Loucy (cell line): Measurements from ENCODE around the gene GDF11.
A peak's percentile ranks its signal among the peaks of the same experiment; 100 is the strongest.

ENCODE experiments used
- H2AFZ ChIP-seq: fragments of 200-600 bp; sonication (generic); 2 replicates; pipeline ENCODE4 v1.6.0; 2016; ENCODE audit warnings: antibody characterized with exemption, mild to moderate bottlenecking, low read length, moderate library complexity
- H3F3A ChIP-seq: fragments of 200-600 bp; 2 replicates; pipeline ENCODE4 v1.6.0; 2016; ENCODE audit warnings: antibody characterized with exemption, low read depth, mild to moderate bottlenecking
- H3K27me3 ChIP-seq: fragments of 200-600 bp; sonication (generic); 2 replicates; pipeline ENCODE4 v1.6.1; 2014; ENCODE audit warnings: low read length, mild to moderate bottlenecking; ENCODE audit not compliant: insufficient read depth, poor library complexity, severe bottlenecking
- H3K36me3 ChIP-seq: fragments of 200-600 bp; sonication (generic); 2 replicates; pipeline ENCODE4 v1.6.1; 2016; ENCODE audit warnings: low read length; ENCODE audit not compliant: insufficient read depth
- H3K4me1 ChIP-seq: fragments of 200-600 bp; sonication (generic); 2 replicates; pipeline ENCODE4 v1.5.1; 2014; ENCODE audit warnings: low read length, mild to moderate bottlenecking; ENCODE audit not compliant: insufficient read depth, poor library complexity, severe bottlenecking
- H3K4me2 ChIP-seq: fragments of 200-600 bp; sonication (generic); 2 replicates; pipeline ENCODE4 v1.6.0; 2014; ENCODE audit warnings: antibody characterized with exemption, low read length, low read depth, mild to moderate bottlenecking; ENCODE audit not compliant: poor library complexity, severe bottlenecking
- H3K4me3 ChIP-seq: fragments of 200-600 bp; sonication (generic); 2 replicates; pipeline ENCODE4 v1.5.1; 2014; ENCODE audit warnings: low read length, mild to moderate bottlenecking, mixed read lengths; ENCODE audit not compliant: poor library complexity, severe bottlenecking
- H3K79me2 ChIP-seq: fragments of 200-600 bp; sonication (generic); 2 replicates; pipeline ENCODE4 v1.6.1; 2014; ENCODE audit warnings: low read length; ENCODE audit not compliant: insufficient read depth
- H3K9ac ChIP-seq: fragments of 200-600 bp; sonication (generic); 2 replicates; pipeline ENCODE4 v1.6.0; 2014; ENCODE audit warnings: mild to moderate bottlenecking, low read depth, low read length, moderate library complexity; ENCODE audit not compliant: poor library complexity, severe bottlenecking
- H3K9me2 ChIP-seq: fragments of 200-600 bp; sonication (generic); replicated peaks from 2 replicates; pipeline ENCODE4 v1.6.1; 2016; ENCODE audit warnings: low read depth, low read length, mixed read lengths
- H3K9me3 ChIP-seq: fragments of 200-600 bp; sonication (generic); 2 replicates; pipeline ENCODE4 v1.6.1; 2014; ENCODE audit warnings: mild to moderate bottlenecking, antibody characterized with exemption, low read length, low read depth; ENCODE audit not compliant: insufficient read depth
- H4K20me1 ChIP-seq: fragments of 200-600 bp; sonication (generic); 2 replicates; pipeline ENCODE4 v1.6.0; 2014; ENCODE audit warnings: antibody characterized with exemption, low read length, mild to moderate bottlenecking; ENCODE audit not compliant: insufficient read depth, poor library complexity, severe bottlenecking
- EZH2phosphoT487 ChIP-seq: fragments of 200-600 bp; IDR thresholded peaks from 2 replicates; pipeline ENCODE4 v1.6.1; 2018; ENCODE audit warnings: antibody characterized with exemption, mild to moderate bottlenecking, moderate library complexity, borderline replicate concordance
- TF ChIP-seq, protein P1 (sequence below): fragments of 200-600 bp; sonication (generic); conservative IDR thresholded peaks from 2 replicates; pipeline ENCODE4 v1.5.1; 2014; ENCODE audit warnings: mild to moderate bottlenecking, antibody characterized with exemption, low read length

GDF11 gene

DNA sequence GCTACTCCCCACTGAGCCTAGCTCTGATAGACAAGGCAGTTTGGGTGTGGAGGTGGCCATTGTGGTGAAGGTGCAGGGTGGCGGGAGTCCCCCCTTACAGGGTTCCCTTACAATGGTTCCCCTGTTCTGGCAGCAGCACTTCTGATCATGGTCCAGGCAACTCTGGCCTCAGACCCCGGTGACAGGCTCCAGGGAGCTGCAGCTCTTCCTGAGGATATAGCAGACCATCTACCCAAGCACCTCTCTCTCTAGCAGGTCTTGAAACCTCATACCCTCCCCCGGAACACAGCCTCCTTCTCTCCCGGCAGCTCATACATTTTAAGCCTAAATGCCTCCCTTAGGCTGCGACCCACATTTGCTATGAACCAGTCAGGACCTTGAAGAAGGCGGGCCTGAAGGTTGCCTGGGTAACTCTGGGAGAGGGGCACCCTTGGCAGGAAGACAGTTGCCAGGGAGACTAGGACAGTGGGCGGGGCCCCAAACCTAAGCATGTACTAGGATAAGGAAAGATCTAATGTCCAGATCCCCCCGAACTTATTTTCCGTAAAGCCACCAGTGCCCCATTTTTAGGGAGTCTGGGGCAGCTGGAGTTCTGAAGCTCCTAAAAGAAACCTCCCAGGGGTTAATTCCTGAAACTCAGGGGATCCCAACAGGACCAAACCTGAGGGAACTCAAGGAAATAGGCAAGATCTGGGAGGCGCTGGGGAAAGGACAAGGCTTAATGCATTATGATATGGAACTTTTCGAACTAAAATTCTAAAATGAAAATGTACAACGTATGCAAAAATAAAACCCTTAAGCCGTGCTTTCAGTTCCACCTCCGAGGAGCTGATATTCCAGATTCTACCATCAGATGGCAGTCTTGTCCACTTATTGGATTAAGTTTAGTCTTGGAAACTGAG lies 4.5 kb upstream of the GDF11 start:
- no peak for TF ChIP-seq EZH2phosphoT487
- TF ChIP-seq, protein P1, sequence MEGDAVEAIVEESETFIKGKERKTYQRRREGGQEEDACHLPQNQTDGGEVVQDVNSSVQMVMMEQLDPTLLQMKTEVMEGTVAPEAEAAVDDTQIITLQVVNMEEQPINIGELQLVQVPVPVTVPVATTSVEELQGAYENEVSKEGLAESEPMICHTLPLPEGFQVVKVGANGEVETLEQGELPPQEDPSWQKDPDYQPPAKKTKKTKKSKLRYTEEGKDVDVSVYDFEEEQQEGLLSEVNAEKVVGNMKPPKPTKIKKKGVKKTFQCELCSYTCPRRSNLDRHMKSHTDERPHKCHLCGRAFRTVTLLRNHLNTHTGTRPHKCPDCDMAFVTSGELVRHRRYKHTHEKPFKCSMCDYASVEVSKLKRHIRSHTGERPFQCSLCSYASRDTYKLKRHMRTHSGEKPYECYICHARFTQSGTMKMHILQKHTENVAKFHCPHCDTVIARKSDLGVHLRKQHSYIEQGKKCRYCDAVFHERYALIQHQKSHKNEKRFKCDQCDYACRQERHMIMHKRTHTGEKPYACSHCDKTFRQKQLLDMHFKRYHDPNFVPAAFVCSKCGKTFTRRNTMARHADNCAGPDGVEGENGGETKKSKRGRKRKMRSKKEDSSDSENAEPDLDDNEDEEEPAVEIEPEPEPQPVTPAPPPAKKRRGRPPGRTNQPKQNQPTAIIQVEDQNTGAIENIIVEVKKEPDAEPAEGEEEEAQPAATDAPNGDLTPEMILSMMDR, result peak; percentile 95
- no peaks in the 10 kb centered on the region for H3K79me2 ChIP-seq
- no peaks in the 10 kb centered on the region for H3K27me3 ChIP-seq
- H3K4me2 ChIP-seq, result peak overlapping the region; percentile 96
- H2AFZ ChIP-seq, result peak overlapping the region; percentile 83
- peak overlapping the region; percentile 63 for H3K9ac ChIP-seq
- peaks cover 26% of the 10 kb centered on the region for H3K4me1 ChIP-seq
- H3K9me2 ChIP-seq, result no peaks in the 10 kb centered on the region
- peak overlapping the region; percentile 82 for H3K4me3 ChIP-seq
- H4K20me1 ChIP-seq, result no peaks in the 10 kb centered on the region
- H3K9me3 ChIP-seq, result no peaks in the 10 kb centered on the region
- H3K36me3 ChIP-seq, result no peaks in the 10 kb centered on the region
- no peaks in the 10 kb centered on the region for H3F3A ChIP-seq

DNA sequence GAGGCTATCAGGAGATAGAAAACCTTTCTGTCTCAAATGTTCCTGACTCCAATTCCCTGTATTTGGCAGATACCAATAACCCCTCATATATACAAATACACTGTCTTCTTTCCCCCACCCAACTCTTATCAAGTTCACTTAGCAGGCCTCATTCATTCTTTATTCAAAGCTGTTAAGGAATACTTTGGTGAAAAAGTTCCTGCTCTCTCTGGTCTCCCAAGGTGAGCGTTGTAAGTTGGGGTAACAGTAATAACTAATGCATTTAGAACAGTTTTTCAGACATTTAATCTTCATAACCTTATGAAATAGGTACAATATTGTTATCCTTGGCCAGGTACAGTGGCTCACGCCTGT lies 3.9 kb upstream of the GDF11 start:
- no peaks in the 10 kb centered on the region for H3K9me2 ChIP-seq
- H3K36me3 ChIP-seq, result no peaks in the 10 kb centered on the region
- TF ChIP-seq, protein P1, result no peak
- TF ChIP-seq EZH2phosphoT487, result no peak
- H3K27me3 ChIP-seq, result no peaks in the 10 kb centered on the region
- H3K9me3 ChIP-seq, result no peaks in the 10 kb centered on the region
- H3K9ac ChIP-seq, result no peak overlapping the region
- H4K20me1 ChIP-seq, result no peaks in the 10 kb centered on the region
- no peaks in the 10 kb centered on the region for H3F3A ChIP-seq
- no peak overlapping the region for H2AFZ ChIP-seq
- peaks cover 29% of the 10 kb centered on the region for H3K4me1 ChIP-seq
- H3K4me2 ChIP-seq, result peak overlapping the region; percentile 96
- peaks cover 6% of the 10 kb centered on the region for H3K79me2 ChIP-seq
- H3K4me3 ChIP-seq, result peak overlapping the region; percentile 82

DNA sequence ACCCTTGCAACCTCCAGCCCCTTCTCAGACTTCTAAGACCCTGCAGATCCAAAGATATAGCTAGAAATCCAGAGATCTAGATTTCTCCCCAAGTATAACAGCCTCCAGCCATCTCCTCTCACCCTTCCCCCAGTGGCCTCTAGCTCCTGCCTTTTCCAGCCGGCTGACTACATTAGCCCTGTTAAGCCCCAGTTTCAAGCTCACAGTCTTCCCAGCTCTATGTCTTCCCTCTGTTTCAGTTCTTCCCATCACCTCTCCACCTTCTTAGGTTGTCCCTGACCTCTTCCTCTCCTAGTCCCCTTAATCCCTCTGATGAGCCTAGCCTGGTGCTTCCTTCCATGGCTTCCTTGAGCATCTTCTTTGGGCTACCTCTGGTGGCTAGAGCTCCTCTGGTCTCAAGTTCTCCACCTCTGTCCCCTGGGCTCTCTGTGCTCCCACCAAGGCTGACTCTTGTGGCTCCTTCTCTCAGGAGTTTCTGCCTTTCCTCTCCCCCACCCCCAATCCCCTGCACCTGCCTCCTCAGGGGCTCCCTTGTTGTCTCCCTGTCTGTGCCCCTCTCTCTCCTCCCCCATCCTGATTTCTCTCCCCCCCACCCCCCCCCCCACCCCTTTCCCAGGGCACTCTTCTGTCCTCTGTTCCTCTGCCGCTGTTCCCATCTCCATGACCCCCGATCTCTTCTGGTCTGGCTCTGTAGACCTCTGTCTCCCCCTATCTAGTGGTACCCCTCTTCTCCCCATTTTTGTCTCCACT lies 816 bp upstream of the GDF11 start:
- H3K4me2 ChIP-seq, result peak overlapping the region; percentile 93
- H3K4me3 ChIP-seq, result peak overlapping the region; percentile 71
- TF ChIP-seq, protein P1, result no peak
- no peak for TF ChIP-seq EZH2phosphoT487
- H3K27me3 ChIP-seq, result no peaks in the 10 kb centered on the region
- H3K9me3 ChIP-seq, result no peaks in the 10 kb centered on the region
- peak overlapping the region; percentile 82 for H2AFZ ChIP-seq
- H3K4me1 ChIP-seq, result peaks cover 41% of the 10 kb centered on the region
- no peaks in the 10 kb centered on the region for H3K36me3 ChIP-seq
- H3K79me2 ChIP-seq, result peaks cover 25% of the 10 kb centered on the region
- peaks cover 3% of the 10 kb centered on the region; the same call in 1 of the 2 replicates for H3F3A ChIP-seq
- peak overlapping the region; percentile 73 for H3K9ac ChIP-seq
- H4K20me1 ChIP-seq, result peaks cover 11% of the 10 kb centered on the region
- no peaks in the 10 kb centered on the region for H3K9me2 ChIP-seq
